Fibroblast of lung (primary cell): Measurements from ENCODE around the gene DHX38. TPM values are rescaled to one million over a fixed set of nuclear protein-coding genes. Genes with fewer than 3 reads are reported as not detected.

Experiments
- DNase-seq, 2 donors: peaks; one replicate each; pipeline versions ENCODE4 v3.0.0 to v3.0.0-alpha.2; 2010; ENCODE audit warnings: low read depth in 2 of 2
- H2AFZ ChIP-seq: 2 replicates; pipeline ENCODE4 v1.5.1; 2012; ENCODE audit warnings: low read length, control low read depth, inconsistent platforms
- H3K27ac ChIP-seq: 2 replicates; pipeline ENCODE4 v1.5.1; 2011; ENCODE audit warnings: low read length, control low read depth; ENCODE audit not compliant: insufficient read depth
- H3K27me3 ChIP-seq: 2 replicates; pipeline ENCODE4 v1.5.1; 2011; ENCODE audit warnings: mild to moderate bottlenecking, low read length; ENCODE audit not compliant: control insufficient read depth, insufficient read depth
- H3K36me3 ChIP-seq: 2 replicates; pipeline ENCODE4 v1.5.1; 2011; ENCODE audit warnings: low read length; ENCODE audit not compliant: control insufficient read depth, insufficient read depth
- H3K4me1 ChIP-seq: 2 replicates; pipeline ENCODE4 v1.5.1; 2011; ENCODE audit warnings: low read length; ENCODE audit not compliant: control insufficient read depth, insufficient read depth; ENCODE audit errors: extremely low read depth
- H3K4me2 ChIP-seq: 2 replicates; pipeline ENCODE4 v1.5.1; 2011; ENCODE audit warnings: low read length, control low read depth; ENCODE audit not compliant: insufficient read depth; ENCODE audit errors: extremely low read depth
- H3K4me3 ChIP-seq, 4 experiments: fragments of 200-600 bp in 1 of 4; sonication (generic) in 1 of 4; replicated peaks in 1 of 4; 2 replicates each; pipeline ENCODE4 v1.5.1; 2011 to 2016; ENCODE audit warnings: low read length in 4 of 4, low read depth in 3 of 4, mild to moderate bottlenecking in 3 of 4, control low read depth in 2 of 4, inconsistent platforms in 1 of 4, mixed read lengths in 1 of 4; ENCODE audit not compliant: insufficient read depth in 1 of 4; ENCODE audit errors: control extremely low read depth in 1 of 4
- H3K79me2 ChIP-seq: 2 replicates; pipeline ENCODE4 v1.5.1; 2012; ENCODE audit warnings: mild to moderate bottlenecking, low read length, inconsistent platforms; ENCODE audit not compliant: control insufficient read depth, insufficient read depth
- H3K9ac ChIP-seq: 2 replicates; pipeline ENCODE4 v1.5.1; 2011; ENCODE audit warnings: mild to moderate bottlenecking, low read length, control low read depth; ENCODE audit not compliant: insufficient read depth
- H3K9me3 ChIP-seq: 2 replicates; pipeline ENCODE4 v1.5.1; 2012; ENCODE audit warnings: low read depth, low read length; ENCODE audit not compliant: control insufficient read depth, insufficient read depth
- H4K20me1 ChIP-seq: 2 replicates; pipeline ENCODE4 v1.5.1; 2011; ENCODE audit warnings: low read length; ENCODE audit not compliant: control insufficient read depth, insufficient read depth; ENCODE audit errors: extremely low read depth
- EZH2 ChIP-seq: IDR thresholded peaks from 2 replicates; pipeline ENCODE4 v1.5.1; 2012; ENCODE audit warnings: low read length, control low read depth, mild to moderate bottlenecking; ENCODE audit errors: missing control alignments
- polyA plus RNA-seq, 2 donors: library from polyadenylated mRNA; depleted of rRNA in 1 of 2; stranded (reverse) in 1 of 2; unstranded in 1 of 2; fragments of >200 nt; gene quantifications; 2 replicates each; pipeline ENCODE4 v1.2.1, GENCODE V29; 2011 to 2012; ENCODE audit warnings: missing spikeins in 1 of 2
- total RNA-seq: library from RNA; depleted of rRNA; stranded (reverse); fragments of >200 nt; gene quantifications from 2 replicates; pipeline ENCODE4 v1.2.1, GENCODE V29; 2014
- TF ChIP-seq, protein P1 (sequence below), 2 donors: IDR thresholded peaks in 1 of 2; conservative IDR thresholded peaks in 1 of 2; 1 replicate in 1 of 2; 2 replicates in 1 of 2; pipeline ENCODE4 v1.5.1; 2011 to 2012; ENCODE audit warnings: low read length in 2 of 2, control low read depth in 1 of 2, inconsistent platforms in 1 of 2, low read depth in 1 of 2, mild to moderate bottlenecking in 1 of 2

DHX38 gene
- total and polyA plus RNA-seq, 2 donors (not counting 1 experiment from before 2014, with no cell fraction given): 31.4 to 80.3 TPM

DNA sequence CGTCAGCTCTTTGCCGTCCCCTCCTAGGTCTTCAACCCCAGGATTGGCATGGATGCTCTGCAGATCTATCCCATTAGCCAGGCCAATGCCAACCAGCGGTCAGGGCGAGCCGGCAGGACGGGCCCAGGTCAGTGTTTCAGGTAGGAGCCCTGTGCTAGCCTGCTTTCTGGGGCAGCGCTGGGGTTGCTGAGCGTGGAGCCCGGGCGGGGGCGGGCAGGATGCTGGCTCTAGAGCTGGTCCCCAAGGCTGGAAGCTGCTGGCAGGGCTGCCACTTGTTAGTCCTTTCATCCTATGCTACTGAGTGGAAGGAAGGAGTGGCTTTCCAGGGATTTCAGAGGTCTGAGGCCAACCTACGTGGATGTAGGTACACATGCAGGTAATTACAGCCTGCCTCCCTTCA, 12.3 kb downstream of the DHX38 start:
- no peaks in the 10 kb centered on the region for H3K27me3 ChIP-seq
- no peak overlapping the region for H3K4me3 ChIP-seq
- H2AFZ ChIP-seq: no peak overlapping the region
- no peak for TF ChIP-seq EZH2
- TF ChIP-seq, protein P1, sequence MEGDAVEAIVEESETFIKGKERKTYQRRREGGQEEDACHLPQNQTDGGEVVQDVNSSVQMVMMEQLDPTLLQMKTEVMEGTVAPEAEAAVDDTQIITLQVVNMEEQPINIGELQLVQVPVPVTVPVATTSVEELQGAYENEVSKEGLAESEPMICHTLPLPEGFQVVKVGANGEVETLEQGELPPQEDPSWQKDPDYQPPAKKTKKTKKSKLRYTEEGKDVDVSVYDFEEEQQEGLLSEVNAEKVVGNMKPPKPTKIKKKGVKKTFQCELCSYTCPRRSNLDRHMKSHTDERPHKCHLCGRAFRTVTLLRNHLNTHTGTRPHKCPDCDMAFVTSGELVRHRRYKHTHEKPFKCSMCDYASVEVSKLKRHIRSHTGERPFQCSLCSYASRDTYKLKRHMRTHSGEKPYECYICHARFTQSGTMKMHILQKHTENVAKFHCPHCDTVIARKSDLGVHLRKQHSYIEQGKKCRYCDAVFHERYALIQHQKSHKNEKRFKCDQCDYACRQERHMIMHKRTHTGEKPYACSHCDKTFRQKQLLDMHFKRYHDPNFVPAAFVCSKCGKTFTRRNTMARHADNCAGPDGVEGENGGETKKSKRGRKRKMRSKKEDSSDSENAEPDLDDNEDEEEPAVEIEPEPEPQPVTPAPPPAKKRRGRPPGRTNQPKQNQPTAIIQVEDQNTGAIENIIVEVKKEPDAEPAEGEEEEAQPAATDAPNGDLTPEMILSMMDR (conservative IDR thresholded peaks at IDR 0.05 in 1 of 2, IDR thresholded peaks at IDR 0.05 in 1 of 2; ENCODE audit: low read depth in 1 of 2, low read length in 2 of 2): no peak
- H4K20me1 ChIP-seq: no peaks in the 10 kb centered on the region
- H3K9ac ChIP-seq: no peak overlapping the region
- no peaks in the 10 kb centered on the region for H3K9me3 ChIP-seq
- peaks cover 38% of the 10 kb centered on the region for H3K36me3 ChIP-seq
- H3K4me1 ChIP-seq: no peaks in the 10 kb centered on the region
- H3K4me2 ChIP-seq: no peak overlapping the region
- H3K79me2 ChIP-seq: no peaks in the 10 kb centered on the region
- no peak for DNase-seq
- H3K27ac ChIP-seq: no peak overlapping the region

DNA sequence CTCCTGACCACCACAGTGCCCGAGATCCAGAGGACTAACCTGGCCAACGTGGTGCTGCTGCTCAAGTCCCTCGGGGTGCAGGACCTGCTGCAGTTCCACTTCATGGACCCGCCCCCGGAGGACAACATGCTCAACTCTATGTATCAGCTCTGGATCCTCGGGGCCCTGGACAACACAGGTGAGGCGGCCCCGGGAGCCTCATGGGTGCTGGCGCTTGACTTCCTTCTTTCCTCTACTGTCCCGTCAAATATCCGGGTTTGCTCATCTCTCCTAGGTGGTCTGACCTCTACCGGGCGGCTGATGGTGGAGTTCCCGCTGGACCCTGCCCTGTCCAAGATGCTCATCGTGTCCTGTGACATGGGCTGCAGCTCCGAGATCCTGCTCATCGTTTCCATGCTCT, 13.7 kb downstream of the DHX38 start:
- Histone ChIP-seq H3K9me3 (no peaks in the 10 kb centered on the region), H3K9ac (no peak overlapping the region), H2AFZ (no peak overlapping the region), H4K20me1 (no peaks in the 10 kb centered on the region), H3K4me2 (no peak overlapping the region), H3K4me1 (no peaks in the 10 kb centered on the region), H3K36me3 (peaks cover 40% of the 10 kb centered on the region), H3K27ac (no peak overlapping the region), H3K79me2 (no peaks in the 10 kb centered on the region), H3K4me3 (no peak overlapping the region), H3K27me3 (no peaks in the 10 kb centered on the region)
- DNase-seq: no peak
- no peak for TF ChIP-seq EZH2
- TF ChIP-seq, protein P1 (conservative IDR thresholded peaks at IDR 0.05 in 1 of 2, IDR thresholded peaks at IDR 0.05 in 1 of 2; ENCODE audit: low read depth in 1 of 2, low read length in 2 of 2): no peak

DNA sequence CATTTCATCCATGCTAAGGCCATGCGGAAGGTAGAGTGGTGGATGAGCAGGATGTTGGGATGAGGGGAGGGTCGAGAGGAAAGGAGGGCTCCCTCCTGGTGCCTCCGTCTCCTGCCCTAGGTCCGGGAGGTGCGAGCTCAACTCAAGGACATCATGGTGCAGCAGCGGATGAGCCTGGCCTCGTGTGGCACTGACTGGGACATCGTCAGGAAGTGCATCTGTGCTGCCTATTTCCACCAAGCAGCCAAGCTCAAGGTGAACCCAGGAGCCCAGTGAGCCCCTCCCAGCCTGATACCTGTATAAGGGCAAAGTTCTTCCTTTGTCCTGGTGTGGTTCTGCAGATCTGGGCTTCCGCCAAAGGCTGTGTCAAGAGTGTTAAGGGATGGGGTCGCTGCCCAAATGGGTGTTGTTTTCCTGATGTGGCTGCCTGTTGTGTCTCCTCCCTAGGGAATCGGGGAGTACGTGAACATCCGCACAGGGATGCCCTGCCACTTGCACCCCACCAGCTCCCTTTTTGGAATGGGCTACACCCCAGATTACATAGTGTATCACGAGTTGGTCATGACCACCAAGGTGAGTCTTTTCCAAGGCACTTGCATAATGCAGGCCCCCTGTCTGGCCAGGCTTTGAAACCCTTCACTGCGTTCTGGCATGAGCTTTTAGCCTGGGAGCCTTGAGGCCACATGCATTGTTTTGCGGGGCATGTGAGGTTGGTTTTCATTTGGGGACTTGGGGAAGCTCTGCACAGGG, 14.9 kb downstream of the DHX38 start:
- H3K9me3 ChIP-seq: no peaks in the 10 kb centered on the region
- no peak for DNase-seq
- H3K9ac ChIP-seq: no peak overlapping the region
- TF ChIP-seq EZH2: no peak
- TF ChIP-seq, protein P1 (conservative IDR thresholded peaks at IDR 0.05 in 1 of 2, IDR thresholded peaks at IDR 0.05 in 1 of 2; ENCODE audit: low read depth in 1 of 2, low read length in 2 of 2): no peak
- no peak overlapping the region for H3K4me2 ChIP-seq
- no peaks in the 10 kb centered on the region for H4K20me1 ChIP-seq
- H3K4me3 ChIP-seq: no peak overlapping the region
- peaks cover 38% of the 10 kb centered on the region for H3K36me3 ChIP-seq
- no peaks in the 10 kb centered on the region for H3K27me3 ChIP-seq
- H3K27ac ChIP-seq: no peak overlapping the region
- no peak overlapping the region for H2AFZ ChIP-seq
- no peaks in the 10 kb centered on the region for H3K79me2 ChIP-seq
- no peaks in the 10 kb centered on the region for H3K4me1 ChIP-seq
